SJSA1 (cell line): ENCODE results near the gene THUMPD1. TPM values are rescaled to one million over a fixed set of nuclear protein-coding genes. Genes with fewer than 3 reads are reported as not detected.
"Not testable (repeated sequence)": the region's sequence is repeated elsewhere in the genome, so short reads cannot be mapped to it uniquely, and the experiment has no call there.

ENCODE experiments used
- DNase-seq, 2 experiments: peaks; one replicate each; pipeline ENCODE4 v3.0.0-alpha.2; 2015 to 2020; ENCODE audit warnings: low spot score in 2 of 2, low read depth in 1 of 2
- H3K27ac ChIP-seq: fragments of 250-450 bp; sonication (Bioruptor Pico); 2 replicates; pipeline ENCODE4 v1.5.1; 2020; ENCODE audit warnings: mild to moderate bottlenecking, moderate library complexity
- H3K27me3 ChIP-seq: fragments of 250-450 bp; sonication (Bioruptor Pico); replicated peaks from 2 replicates; pipeline ENCODE4 v1.5.1; 2020; ENCODE audit warnings: mild to moderate bottlenecking, moderate library complexity
- H3K36me3 ChIP-seq: fragments of 250-450 bp; sonication (Bioruptor Pico); 2 replicates; pipeline ENCODE4 v1.5.1; 2020; ENCODE audit warnings: mild to moderate bottlenecking
- H3K4me1 ChIP-seq: fragments of 250-450 bp; sonication (Bioruptor Pico); replicated peaks from 2 replicates; pipeline ENCODE4 v1.6.1; 2021; ENCODE audit warnings: mild to moderate bottlenecking
- H3K4me3 ChIP-seq: fragments of 250-450 bp; sonication (Bioruptor Pico); 2 replicates; pipeline ENCODE4 v1.5.1; 2020; ENCODE audit warnings: mild to moderate bottlenecking
- H3K9me3 ChIP-seq: fragments of 250-450 bp; sonication (Bioruptor Pico); replicated peaks from 2 replicates; pipeline ENCODE4 v1.5.1; 2020; ENCODE audit warnings: mild to moderate bottlenecking
- total RNA-seq: library from RNA; depleted of rRNA; stranded (reverse); fragments of >200 nt; shearing (Covaris generic); gene quantifications from 2 replicates; pipeline ENCODE4 v1.2.3, GENCODE V29; 2014; rRNA removed

Gene THUMPD1, protein sequence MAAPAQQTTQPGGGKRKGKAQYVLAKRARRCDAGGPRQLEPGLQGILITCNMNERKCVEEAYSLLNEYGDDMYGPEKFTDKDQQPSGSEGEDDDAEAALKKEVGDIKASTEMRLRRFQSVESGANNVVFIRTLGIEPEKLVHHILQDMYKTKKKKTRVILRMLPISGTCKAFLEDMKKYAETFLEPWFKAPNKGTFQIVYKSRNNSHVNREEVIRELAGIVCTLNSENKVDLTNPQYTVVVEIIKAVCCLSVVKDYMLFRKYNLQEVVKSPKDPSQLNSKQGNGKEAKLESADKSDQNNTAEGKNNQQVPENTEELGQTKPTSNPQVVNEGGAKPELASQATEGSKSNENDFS
- total RNA-seq = 29.2 and 53.4 TPM in 2 replicates

DNA sequence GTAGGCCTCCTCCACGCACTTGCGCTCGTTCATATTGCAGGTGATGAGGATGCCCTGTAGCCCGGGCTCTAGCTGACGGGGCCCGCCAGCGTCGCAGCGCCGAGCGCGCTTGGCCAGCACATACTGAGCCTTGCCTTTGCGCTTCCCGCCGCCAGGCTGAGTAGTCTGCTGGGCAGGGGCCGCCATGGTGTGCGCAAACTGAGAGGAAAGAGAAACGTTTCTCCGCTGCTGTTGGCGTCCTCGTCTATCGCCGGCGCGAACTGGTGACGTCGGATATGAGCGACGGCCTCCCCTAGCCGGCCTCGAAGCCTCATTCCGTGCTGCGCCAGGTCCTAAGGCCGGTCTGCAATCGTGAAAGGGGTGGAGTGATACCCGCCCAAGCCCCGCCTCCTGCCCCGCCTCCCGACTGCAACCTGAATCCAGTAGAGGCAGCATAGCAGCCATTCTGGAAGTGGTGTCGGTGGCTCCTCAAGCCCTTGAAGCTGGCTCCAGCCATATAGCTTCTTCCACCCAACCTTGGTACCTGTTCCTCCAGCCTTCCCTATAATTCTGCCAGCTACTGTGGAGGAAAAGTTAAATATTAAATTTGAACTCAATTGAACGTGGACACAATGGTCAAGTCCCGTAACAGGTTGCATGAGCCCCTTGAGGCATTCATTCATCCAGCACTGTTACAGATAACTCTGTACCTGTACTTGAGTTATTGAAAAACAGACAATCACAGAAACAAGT, at the start of gene THUMPD1:
THUMPD1 (minus strand) TSS at position 265 of the 732 bp plus-strand sequence; CDS start at position 186, 79 bp downstream.
- Histone ChIP-seq H3K27ac (peak within 1 kb of the TSS; percentile 91), H3K9me3 (no peaks in the 10 kb centered on the region), H3K27me3 (no peaks in the 10 kb centered on the region), H3K4me1 (peaks cover 6% of the 10 kb centered on the region), H3K4me3 (peak within 1 kb of the TSS; percentile 98), H3K36me3 (peaks cover 31% of the 10 kb centered on the region)
- DNase-seq = peak; percentile 89 to 96

DNA sequence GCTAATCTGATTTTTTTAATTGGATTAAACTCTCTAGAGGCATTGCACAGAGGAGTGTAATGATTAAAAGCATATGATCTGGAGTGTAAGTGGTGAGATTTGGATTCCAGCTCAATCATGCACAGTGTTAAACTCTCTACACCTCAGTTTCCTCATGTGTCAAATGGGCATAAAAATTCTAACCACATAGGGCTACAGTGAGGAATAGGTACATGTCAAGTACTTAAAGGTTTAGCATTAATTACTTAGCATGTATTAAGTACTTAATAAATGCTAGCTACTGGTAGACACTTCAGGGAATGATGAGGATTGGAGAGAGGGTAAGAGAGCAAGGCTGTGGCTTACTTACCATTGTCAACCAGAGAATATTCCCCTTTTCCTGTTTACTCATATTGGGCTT, 47.5 kb upstream of the THUMPD1 start:
- Histone ChIP-seq H3K4me1 (no peaks in the 10 kb centered on the region), H3K27ac (no peak overlapping the region), H3K36me3 (no peaks in the 10 kb centered on the region), H3K9me3 (no peaks in the 10 kb centered on the region), H3K27me3 (no peaks in the 10 kb centered on the region), H3K4me3 (no peak overlapping the region)
- no peak for DNase-seq

DNA sequence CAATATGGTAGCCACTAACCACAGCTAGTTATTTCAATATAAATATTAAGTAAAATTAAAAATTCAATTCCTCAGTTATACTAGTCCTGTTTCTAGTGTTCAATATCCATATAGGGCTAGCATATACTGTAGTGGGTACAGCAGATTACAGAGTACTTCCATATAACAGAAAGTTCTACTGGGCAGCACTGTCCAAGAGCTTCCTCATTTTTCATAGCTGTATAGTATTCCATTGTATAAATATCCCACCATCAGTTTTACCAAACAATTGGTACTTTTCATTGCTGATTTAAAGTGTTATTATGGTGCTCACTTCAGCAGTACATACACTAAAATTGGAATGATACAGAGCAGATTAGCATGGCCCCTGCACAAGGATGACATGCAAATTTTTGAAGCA, 42.6 kb upstream of the THUMPD1 start:
- DNase-seq = no peak
- no peaks in the 10 kb centered on the region for H3K4me1 ChIP-seq
- H3K27ac ChIP-seq = no peak overlapping the region
- H3K9me3 ChIP-seq = no peaks in the 10 kb centered on the region
- no peaks in the 10 kb centered on the region for H3K36me3 ChIP-seq
- H3K27me3 ChIP-seq = no peaks in the 10 kb centered on the region; the same call in 1 of the 2 replicates
- H3K4me3 ChIP-seq = no peak overlapping the region

DNA sequence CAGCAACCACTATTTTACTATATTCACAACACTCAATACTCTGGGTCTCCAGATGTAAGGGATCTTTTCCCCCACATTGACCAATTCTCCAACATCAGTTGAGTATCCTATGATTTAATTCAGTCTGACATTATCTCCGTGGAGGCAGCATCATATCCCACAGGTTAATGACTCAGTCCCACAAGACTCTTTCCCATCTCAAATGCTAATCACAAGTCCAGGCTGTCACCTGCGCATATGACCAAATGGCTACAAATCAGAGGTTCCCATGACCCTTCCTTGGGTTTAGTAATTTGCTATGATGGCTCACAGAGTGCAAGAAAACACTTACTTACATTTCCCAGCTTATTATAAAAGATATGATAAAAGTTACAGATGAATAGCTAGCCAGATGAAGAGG, 40.9 kb upstream of the THUMPD1 start:
- no peaks in the 10 kb centered on the region for H3K36me3 ChIP-seq
- no peak for DNase-seq
- H3K27ac ChIP-seq = no peak overlapping the region
- H3K4me3 ChIP-seq = no peak overlapping the region
- H3K4me1 ChIP-seq = no peaks in the 10 kb centered on the region
- no peaks in the 10 kb centered on the region; the same call in 1 of the 2 replicates for H3K27me3 ChIP-seq
- no peaks in the 10 kb centered on the region for H3K9me3 ChIP-seq

DNA sequence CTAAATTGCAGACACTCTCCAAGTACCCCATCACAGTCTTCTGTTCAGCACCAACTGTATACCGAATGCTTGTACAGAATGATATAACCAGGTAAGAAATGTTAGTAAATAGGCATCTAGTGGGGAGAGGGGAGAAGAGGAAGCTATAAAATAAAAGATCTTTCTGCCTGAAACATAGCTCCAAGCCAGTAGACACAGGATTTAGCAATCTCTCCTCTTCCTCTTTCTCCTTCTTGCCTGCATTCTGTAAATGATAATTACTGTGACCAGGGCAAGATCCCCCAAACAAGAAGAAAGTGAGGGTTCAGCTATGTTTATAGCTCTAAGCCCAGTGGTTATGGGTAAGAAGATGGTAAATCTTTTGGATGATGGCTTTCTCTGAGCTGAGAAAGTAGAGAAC, 40.1 kb upstream of the THUMPD1 start:
- H3K4me3 ChIP-seq = no peak overlapping the region
- no peaks in the 10 kb centered on the region for H3K9me3 ChIP-seq
- DNase-seq = no peak
- no peak overlapping the region for H3K27ac ChIP-seq
- no peaks in the 10 kb centered on the region for H3K36me3 ChIP-seq
- H3K27me3 ChIP-seq = no peaks in the 10 kb centered on the region; the same call in 1 of the 2 replicates
- no peaks in the 10 kb centered on the region for H3K4me1 ChIP-seq

DNA sequence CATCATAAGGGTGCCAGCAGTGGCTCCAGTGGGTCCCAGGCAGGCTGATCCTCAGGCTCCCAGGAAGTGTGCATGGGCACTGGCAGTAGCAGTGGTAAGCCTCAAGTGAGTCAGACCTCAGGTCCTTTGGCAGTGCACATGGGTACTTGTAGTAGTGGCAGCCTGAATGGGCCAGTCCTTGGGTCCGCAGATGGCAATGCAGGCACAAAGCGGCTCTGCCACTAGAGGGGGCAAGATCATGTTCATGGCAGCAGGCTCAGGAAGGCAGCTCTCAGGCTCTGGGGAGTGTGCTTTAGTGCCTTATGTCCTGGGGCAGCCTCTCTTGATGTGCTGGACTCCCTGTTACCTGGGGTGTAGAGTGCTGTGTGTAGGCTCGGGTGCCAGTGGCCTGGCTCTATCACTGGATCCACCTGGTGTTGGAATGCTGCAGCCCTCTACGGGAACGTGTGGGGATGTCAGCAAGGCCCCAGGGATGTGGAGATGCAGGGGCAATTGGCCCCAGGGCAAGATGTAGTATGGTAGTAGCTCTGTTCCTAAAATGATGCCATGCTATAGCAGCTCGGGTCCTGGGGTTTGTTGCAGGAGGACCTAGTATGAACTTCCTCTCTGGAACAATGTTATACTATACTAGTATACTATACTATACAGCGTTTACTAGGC, 33.2 kb upstream of the THUMPD1 start:
- Histone ChIP-seq H3K36me3 (no peaks in the 10 kb centered on the region), H3K4me3 (no peak overlapping the region), H3K27ac (no peak overlapping the region), H3K27me3 (0 out of 2 replicates have a peak, but pooled peaks cover 3% of the 10 kb centered on the region), H3K4me1 (no peaks in the 10 kb centered on the region), H3K9me3 (peaks cover 3% of the 10 kb centered on the region; the same call in 1 of the 2 replicates)
- DNase-seq = peak; percentile 23 to 70

DNA sequence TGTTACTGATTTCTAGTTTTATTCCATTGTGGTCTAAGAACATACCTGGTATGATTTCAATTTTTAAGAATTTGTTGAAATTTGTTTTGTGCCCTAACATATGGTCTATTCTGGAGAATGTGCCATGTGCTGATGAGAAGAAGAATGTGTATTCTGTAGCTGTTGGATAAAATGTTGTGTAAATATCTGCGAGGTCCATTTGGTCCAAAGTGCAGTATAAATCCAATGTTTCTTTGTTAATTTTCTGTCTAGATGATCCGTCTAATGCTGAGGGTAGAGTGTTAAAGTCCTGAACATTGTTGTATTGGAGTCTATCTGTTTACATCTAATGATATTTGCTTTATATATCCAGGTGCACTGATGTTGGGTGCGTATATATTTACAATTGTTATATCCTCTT, 32.1 kb upstream of the THUMPD1 start:
- no peaks in the 10 kb centered on the region for H3K4me1 ChIP-seq
- H3K4me3 ChIP-seq = no peak overlapping the region
- 0 out of 2 replicates have a peak, but pooled peaks cover 3% of the 10 kb centered on the region for H3K27me3 ChIP-seq
- no peak for DNase-seq
- peaks cover 3% of the 10 kb centered on the region; the same call in 1 of the 2 replicates for H3K9me3 ChIP-seq
- no peaks in the 10 kb centered on the region for H3K36me3 ChIP-seq
- H3K27ac ChIP-seq = no peak overlapping the region

DNA sequence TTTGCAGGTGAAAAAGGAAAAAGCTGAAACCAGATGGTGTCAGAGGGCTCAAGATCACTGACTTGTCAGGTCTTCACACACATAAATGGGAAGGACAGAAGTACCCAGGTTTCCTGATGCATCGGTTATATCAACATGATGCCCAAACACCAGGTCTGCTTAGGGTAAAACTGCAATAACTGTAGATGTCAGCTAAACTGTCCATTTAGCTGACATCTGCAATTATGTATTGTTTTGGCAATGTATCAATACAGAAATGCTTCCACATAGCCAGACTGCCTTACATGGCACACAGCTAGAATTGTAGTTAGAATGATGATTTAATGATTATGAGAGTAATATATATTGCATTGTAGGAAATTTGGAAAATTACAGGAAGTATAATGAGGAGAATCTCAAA, 27.2 kb upstream of the THUMPD1 start:
- Histone ChIP-seq H3K4me1 (peaks cover 3% of the 10 kb centered on the region), H3K4me3 (no peak overlapping the region), H3K27ac (no peak overlapping the region), H3K27me3 (0 out of 2 replicates have a peak, but pooled peaks cover 7% of the 10 kb centered on the region), H3K9me3 (peaks cover 3% of the 10 kb centered on the region; the same call in 1 of the 2 replicates), H3K36me3 (no peaks in the 10 kb centered on the region)
- no peak for DNase-seq

DNA sequence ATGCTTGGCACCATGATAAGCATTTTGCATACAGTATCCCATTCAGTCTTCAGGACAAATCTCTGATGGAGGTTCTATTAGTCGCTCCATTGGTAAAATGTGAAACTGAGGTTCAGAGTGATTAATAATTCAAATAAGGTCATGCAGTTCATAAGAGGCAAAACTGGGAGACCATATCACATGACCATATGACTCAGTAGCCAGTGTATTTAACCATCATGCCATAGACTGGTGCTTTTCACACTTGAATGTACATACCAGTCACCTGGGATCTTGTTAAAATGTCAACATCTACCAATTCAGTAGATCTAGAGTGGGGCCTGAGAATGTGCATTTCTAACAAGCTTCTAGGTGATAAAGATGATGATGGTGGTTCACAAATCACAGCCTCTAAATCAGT, 26.5 kb upstream of the THUMPD1 start:
- Histone ChIP-seq H3K4me1 (peaks cover 7% of the 10 kb centered on the region), H3K27me3 (0 out of 2 replicates have a peak, but pooled peaks cover 4% of the 10 kb centered on the region), H3K4me3 (no peak overlapping the region), H3K27ac (no peak overlapping the region), H3K9me3 (peaks cover 3% of the 10 kb centered on the region; the same call in 1 of the 2 replicates), H3K36me3 (no peaks in the 10 kb centered on the region)
- DNase-seq = no peak

DNA sequence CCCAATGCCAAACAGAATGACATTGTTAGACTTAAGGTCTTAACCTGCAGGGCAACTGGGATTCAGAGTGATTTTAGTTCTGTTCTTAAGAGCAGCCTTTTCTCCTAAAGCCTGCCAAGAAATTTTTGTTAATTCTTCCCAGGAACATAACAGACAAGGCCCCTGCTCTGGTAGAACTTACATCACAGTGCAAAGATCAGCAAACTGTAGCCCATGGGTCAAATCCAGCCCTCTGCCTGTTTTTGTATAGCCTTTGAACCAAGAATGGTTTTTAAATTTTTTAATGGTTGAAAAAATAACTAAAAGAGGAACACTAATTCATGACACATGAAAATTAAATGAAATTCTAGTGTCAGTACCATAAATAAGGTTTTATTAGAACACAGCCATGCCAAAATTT, 26.0 kb upstream of the THUMPD1 start:
- Histone ChIP-seq H3K36me3 (no peaks in the 10 kb centered on the region), H3K9me3 (peaks cover 4% of the 10 kb centered on the region; the same call in 1 of the 2 replicates), H3K4me1 (peaks cover 7% of the 10 kb centered on the region), H3K27me3 (0 out of 2 replicates have a peak, but pooled peaks cover 4% of the 10 kb centered on the region), H3K27ac (no peak overlapping the region), H3K4me3 (no peak overlapping the region)
- no peak for DNase-seq

DNA sequence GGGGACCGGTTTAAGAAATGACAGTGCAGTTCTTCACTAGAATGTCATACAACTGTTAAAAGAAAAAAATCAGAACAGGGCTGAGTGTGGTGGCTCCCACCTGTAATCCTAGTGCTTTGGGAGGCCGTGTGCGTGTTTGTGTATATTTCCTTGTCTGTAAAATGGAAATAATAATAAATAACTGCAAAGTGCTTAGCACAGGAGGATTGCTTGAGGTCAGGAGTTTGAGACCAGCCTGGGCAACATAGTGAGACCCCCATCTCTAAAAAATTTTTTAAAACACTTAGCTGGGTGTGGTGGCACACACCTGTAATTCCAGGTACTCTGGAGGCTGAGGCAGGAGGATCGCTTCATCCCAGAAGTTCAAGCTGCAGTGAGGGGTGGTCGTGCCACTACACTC, 24.7 kb upstream of the THUMPD1 start:
- no peak for DNase-seq
- no peaks in the 10 kb centered on the region for H3K36me3 ChIP-seq
- H3K4me1 ChIP-seq = peaks cover 7% of the 10 kb centered on the region
- H3K9me3 ChIP-seq = 0 out of 2 replicates have a peak, but pooled peaks cover 2% of the 10 kb centered on the region
- no peak overlapping the region for H3K4me3 ChIP-seq
- 0 out of 2 replicates have a peak, but pooled peaks cover 4% of the 10 kb centered on the region for H3K27me3 ChIP-seq
- H3K27ac ChIP-seq = no peak overlapping the region

DNA sequence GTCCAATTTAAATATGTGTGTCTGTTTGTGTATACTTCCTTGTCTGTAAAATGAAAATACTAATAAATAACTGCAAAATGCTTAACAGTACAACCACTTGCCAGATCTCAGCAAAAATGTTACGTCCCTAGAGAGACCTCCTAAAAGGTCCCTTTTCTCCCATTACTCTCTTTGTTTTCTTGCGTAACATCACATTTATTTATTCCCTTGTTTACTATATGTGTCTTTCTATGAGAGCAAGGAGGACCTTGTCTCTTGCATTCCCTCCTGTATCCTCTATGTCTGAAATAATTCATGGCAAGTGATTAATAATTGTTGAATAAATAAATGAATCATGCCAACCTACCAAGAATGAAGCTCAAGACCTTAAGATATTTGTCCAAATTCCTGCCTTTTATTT, 24.1 kb upstream of the THUMPD1 start:
- H3K27me3 ChIP-seq = 0 out of 2 replicates have a peak, but pooled peaks cover 4% of the 10 kb centered on the region
- peaks cover 7% of the 10 kb centered on the region for H3K4me1 ChIP-seq
- 0 out of 2 replicates have a peak, but pooled peaks cover 2% of the 10 kb centered on the region for H3K9me3 ChIP-seq
- no peak overlapping the region for H3K27ac ChIP-seq
- H3K4me3 ChIP-seq = no peak overlapping the region
- DNase-seq = no peak
- no peaks in the 10 kb centered on the region for H3K36me3 ChIP-seq

DNA sequence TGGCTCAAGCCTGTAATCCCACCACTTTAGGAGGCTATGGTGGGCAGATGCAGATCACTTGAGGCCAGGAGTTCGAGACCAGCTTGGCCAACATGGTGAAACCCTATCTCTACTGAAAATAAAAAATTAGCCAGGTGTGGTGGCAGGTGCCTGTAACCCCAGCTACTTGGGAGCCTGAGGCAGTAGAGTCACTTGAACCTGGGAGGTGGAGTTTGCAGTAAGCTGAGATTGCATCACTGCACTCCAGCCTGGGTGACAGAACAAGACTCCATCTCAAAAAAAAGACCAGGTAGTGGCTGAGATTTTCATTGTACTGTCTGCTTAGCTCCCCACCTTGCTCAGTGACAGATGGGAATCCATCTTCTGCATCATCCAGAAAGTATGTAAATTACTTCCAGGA, 22.8 kb upstream of the THUMPD1 start:
- H3K27me3 ChIP-seq, DNase-seq, H3K4me3 ChIP-seq, H3K9me3 ChIP-seq, H3K36me3 ChIP-seq, H3K4me1 ChIP-seq, H3K27ac ChIP-seq: not testable (repeated sequence)
